Stomach (tissue), 4 donors: ENCODE data around the gene P2RX1.

Experiments
- CTCF ChIP-seq, 7 experiments: fragments of 450-650 bp in 4 of 7; fragments of 200-600 bp in 3 of 7; sonication (generic) in 3 of 7; IDR thresholded peaks; one replicate each; pipeline ENCODE4 v1.5.1; 2016 to 2019; ENCODE audit warnings: antibody characterized with exemption in 7 of 7, control low read depth in 2 of 7, mild to moderate bottlenecking in 1 of 7
- POLR2A ChIP-seq, 4 donors: fragments of 450-650 bp; IDR thresholded peaks; one replicate each; pipeline ENCODE4 v1.6.1; 2016; ENCODE audit warnings: antibody characterized with exemption in 4 of 4, control low read depth in 2 of 4, mild to moderate bottlenecking in 1 of 4, moderate library complexity in 1 of 4

GRCh38 chr17:3906881-3907280 lies 9.4 kb downstream of the P2RX1 start:
- TF ChIP-seq POLR2A (IDR thresholded peaks at IDR 0.05) (no peak), CTCF (IDR thresholded peaks at IDR 0.05) (no peak)
